Stimulated activated CD8-positive, alpha-beta memory T cell treated with anti-CD3 and anti-CD28 coated beads, Interleukin-12 subunit alpha, Interleukin-12 subunit beta, amount 100 ng/mL, for 24 hours (primary cell): ENCODE results near the gene TCF15.
"Not testable (repeated sequence)": the region's sequence is repeated elsewhere in the genome, so short reads cannot be mapped to it uniquely, and the experiment has no call there.

Experiments used
- DNase-seq: peaks from one replicate; pipeline ENCODE4 v3.0.0-alpha.2; 2020; ENCODE audit errors: extremely low read depth

The TCF15 gene

DNA sequence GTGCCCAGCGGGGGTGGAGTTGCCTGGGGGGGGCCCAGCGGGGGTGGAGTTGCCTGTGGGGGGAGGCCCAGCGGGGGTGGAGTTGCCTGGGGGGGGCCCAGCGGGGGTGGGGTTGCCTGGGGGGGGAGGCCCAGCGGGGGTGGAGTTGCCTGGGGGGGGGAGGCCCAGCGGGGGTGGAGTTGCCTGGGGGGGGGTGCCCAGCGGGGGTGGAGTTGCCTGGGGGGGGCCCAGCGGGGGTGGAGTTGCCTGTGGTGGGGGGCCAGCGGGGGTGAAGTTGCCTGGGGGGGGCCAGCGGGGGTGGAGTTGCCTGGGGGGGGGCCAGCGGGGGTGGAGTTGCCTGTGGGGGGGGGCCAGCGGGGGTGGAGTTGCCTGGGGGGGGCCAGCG, 31.9 kb upstream of the TCF15 start:
- DNase-seq, result not testable (repeated sequence)

DNA sequence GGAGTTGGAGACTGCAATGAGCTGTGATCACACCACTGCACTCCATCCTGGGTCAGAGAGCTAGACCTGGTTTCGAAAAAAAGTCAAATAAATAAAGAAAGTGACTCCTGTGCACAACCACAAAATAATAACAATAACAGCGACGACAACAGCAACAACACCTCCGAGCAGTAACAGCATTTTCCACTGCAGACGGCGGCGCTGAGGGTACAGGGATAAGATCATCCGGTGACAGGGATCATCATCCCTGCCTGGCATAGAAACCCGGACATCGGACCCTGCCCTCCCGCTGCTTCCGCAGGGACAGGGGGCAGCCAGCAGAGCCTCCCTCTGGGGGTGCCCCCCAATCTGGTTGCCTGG, 31.4 kb upstream of the TCF15 start:
- DNase-seq, result no peak

DNA sequence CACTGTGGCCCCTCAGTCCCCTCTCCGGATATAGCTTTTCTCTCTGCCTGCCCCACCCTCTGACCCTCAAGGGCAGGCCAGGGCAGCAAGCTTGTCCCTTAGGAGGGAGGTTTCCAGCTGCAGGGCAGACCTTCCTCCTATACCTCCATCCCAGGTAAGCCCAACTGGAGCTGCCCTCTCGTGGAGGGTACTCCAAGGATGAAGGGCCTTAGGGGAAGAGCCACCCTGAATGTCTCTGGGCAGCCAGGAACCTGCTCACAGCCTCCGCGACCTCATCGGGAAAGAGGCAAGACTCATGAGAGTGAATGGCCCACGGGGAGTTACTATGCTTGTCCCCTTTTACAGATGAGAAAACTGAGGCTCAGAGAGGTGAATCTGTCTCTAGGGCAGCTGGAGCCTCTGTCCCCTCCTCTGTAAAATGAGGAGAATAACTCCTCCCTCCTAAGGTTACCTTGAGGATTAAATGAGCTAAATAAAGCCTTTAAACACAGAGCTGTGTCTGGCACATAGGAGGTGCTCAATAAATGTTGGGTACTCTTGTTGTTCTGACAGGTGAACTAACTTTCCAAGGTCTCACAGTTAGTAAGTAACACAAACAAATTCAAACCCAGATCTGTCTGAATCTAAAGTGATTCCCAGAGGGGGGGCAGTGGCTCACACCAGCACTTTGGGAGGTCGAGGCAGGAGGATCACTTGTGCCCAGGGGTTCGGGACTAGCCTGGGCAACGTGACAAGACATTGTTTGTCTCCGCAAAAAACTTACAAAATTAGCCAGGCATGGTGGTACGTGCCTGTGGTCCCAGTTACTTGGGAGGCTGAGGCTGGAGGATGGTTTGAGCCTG, 30.8 kb upstream of the TCF15 start:
- no peak for DNase-seq

DNA sequence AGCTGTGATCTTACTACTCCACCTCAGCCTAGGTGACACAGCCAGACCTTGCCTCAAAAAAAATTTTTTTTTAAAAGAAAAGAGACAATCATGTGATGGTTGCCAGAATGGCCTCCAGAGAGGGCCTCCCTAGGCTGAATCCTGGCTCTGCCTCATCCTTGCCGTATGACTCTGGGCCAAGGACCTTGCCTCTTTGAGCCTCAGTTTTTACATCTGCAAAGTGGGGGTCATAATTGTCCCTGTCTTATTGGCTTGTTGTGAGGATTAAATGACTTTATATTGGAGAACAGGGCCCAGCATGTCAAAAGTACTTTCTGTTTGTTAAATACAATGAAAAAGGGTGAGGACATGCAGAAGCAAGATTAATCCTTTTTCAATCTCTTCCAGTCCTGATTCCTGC, 28.5 kb upstream of the TCF15 start:
- no peak for DNase-seq

DNA sequence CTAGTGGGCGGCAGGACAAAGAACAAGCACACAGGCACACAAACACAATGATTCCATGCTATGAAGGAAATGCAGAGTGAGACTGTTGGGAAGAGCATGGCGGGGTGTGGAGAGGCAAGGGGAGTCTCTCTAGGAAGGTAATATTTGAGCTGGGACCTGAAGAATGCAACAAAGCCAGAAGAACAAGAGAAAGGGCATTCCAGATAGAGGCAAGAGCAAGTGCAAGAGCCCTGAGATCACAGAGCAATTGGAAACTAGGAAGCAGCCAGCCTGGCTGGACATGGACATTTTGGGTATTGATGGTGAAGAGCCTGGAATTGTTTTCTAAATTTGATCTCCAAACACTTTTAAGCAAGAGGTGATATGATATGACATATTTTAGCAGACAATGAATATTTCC, 27.4 kb upstream of the TCF15 start:
- no peak for DNase-seq

DNA sequence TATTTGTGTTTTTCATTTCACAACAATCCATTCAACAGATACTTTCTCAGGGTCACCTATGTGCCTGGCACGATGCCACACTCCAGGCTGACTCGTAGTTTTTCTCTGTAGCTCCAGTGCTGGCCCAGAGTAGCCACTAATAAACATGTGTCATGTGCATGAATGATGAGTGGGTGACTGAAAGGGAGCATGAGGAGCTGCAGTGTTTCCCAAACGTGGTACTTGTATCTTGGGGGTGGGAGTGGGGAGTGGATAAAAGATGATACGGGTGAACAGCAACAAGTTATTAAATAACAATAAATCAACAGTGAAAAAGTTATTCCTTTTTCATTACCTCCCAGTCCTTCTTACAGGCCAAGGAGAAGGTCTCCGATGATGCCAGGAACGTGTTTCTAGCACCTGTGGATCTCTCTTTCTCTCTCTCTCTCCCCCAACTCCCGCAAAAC, 25.8 kb upstream of the TCF15 start:
- no peak for DNase-seq

DNA sequence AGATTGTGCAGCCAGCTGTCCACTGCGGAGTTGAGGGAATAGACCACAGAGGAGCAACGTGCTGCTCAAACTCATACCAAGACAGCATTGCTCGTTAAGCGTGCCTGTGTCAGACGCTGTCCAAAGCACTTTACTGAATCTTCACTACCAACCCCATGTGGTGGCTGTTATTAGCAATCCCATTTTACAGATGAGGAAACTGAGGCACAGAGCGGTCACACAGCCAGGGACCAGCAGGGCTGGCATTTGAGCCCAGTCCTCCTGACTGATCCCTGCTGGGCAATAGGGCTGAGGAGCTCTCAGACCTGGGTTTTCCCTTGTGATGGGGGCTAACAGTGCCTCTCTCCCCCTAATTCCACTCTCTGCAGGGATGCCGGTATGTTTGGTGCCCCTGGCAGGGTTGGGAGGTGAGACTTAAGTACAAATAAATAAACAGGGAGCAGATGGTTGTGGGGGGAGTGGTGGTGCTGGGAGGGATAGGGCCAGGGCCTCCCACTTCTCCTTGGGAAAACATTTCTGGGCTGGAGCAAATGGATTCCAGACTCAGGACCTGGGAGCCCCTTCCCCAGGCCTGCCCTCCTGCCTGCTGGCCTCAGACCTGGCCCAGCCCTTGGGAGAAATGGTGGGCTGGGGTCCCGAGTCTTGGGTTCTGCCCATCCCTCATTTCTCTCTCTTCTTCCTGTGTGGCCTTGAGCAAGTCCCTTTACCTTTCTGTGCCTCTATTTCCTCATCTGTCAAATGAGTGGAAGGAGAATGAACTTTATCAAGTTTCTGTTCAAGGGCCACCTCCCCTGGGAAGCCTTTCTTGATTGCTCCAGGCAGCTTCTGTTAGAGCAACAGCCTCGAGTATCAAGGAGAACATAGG, 25.2 kb upstream of the TCF15 start:
- DNase-seq, result no peak

DNA sequence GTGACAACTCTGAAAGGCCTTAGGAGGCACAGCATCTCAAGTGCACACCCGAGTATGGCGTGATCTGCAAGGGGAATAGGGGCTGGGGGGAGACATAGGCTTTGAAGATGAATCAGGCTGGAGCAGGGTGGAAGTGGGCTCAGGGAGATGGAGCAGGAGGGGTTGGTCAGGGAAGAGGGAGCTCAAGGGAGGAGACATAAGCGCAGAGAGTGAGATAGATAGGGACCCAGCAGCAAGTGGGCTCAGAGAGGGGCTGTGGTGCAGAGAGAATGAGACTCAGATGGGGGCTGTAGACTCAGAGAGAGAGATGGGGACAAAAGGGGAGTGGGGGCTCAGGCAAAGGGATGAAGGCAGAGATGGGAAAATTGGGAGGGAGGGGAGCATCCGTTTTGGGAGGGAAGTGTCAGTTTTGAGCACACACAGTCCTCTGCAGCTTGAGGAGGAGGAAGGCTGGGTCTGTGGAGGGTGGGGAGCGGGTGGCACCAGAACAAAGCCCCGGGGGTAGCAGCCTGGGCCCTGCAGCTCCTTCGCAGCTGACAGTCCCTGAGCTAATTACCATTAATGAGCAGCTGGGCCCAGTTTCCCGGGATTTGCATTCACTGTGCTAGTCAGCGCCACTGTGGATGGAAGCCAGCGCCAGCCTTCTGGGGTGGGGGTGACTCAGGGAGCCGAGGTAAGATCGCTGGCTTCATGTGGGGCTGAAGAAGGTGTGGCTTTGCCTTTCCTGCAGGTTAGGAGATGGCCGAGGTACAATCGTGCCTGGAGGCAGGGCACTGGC, 24.2 kb upstream of the TCF15 start:
- DNase-seq, result no peak

DNA sequence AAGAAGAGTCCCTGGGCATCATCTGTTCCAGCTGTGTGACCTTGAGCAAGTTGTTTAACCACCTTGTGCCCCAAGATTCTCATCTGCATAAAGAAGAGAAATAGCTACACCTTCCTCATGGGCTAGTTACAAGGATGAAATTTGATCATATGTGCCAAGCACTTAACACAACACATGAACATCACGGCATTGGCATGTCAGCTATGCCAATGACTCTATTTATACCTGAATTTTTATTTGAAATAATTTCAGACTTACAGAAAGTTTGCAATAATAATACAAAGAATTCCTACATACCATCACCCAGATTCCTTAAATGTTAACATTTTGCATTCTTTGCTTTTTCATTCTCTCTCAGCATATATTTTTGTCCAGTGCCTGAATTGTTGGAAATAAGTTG, 21.0 kb upstream of the TCF15 start:
- DNase-seq, result no peak

DNA sequence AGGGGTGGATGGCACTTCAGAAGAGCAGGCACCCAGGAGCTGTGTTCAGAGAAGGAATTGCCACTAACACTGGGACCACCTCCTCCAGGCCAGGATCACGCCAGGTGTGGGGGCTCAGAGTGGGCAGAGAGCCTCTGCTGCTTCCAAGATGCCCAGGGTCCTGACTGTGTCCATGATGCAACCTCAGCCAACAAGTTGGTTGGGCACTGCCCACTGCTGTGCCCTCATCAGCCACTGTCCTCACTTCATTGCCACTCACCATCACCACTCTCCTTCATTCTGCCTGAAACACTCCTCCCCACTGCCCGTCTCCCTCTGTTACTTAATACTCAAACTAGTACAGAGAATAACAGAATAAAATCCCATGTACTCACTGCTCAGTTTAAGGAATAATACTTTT, 16.5 kb upstream of the TCF15 start:
- no peak for DNase-seq

DNA sequence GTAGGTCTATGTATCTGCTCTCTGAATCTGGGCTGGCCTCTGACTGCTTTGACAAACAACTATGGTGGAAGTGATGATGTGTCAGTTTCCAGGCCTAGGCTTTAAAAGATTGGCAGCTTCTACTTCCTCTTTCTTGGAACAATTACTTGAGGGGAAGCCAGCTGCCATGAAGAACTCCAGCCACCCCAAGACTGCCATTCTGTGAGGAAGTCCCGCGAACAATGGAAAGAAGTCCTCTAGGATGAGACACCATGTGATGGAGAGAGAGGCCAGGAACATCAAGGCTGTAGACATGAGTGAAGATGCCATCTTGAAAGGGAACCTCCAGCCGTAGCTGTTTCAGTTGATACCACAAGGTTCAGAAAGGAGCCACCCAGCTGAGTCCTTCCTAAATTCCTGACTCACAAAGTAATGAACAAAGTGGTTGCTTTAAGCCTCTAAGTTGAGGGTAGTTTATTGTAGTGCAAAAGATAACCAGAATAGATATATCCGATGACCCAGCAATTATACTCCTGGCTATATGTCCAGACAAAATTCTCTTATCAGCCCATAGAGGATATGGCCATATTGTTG, 15.3 kb upstream of the TCF15 start:
- no peak for DNase-seq

DNA sequence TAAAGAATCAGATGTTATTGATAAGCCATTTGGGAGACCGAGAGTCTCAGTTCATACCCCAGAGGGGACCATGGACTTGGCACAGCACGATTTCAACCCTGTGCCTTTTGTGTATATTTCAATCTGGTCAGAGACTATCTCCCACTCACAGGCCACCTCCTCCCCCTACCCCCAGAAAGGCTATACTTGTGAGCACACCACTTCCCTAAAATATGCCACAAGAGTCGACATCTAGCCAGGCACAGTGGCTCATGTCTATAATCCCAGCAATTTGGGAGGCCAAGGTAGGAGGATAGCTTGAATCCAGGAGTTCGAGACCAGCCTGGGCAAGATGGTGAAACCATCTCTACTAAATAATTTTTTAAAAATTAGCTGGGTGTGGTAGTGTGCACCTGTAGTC, 13.6 kb upstream of the TCF15 start:
- DNase-seq, result no peak

DNA sequence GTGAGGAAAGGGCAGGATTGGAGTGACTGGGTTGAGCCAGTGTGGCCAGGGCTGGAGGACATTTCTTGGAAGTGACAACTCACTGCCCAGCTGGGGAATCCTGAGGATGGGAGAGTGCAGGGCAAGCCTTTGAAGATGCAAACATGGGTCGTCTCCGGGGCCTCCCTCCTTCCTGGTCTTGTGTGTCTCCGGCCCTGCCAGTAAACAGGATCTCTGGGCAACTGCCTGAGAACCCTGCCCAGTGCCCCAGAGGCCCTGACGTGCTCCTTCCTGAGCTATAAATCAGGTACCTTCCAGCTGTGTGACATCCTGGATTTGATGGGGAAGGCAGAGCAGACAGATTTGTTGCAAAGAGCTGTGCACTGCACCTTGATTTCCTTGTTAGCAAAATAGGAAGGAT, 12.9 kb upstream of the TCF15 start:
- DNase-seq, result no peak

DNA sequence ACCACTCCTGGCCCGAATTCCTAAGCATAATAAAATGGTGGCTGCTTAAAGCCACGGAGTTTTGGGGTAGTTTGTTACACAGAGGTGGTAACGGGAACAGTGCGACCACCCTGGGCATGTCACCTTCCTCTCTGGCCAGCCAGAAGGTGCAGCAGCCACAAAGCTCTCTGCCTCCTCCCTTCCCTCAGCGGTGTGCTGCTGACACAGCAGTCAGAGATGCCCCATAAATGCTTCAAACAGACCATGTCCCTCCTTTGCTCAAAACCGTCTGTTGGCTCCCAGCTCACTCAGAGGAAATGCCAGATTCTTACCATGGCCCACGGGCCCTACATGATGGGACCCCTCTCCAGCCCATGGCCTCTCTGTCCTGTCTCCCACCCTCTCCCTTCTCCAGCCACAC, 12.1 kb upstream of the TCF15 start:
- no peak for DNase-seq

DNA sequence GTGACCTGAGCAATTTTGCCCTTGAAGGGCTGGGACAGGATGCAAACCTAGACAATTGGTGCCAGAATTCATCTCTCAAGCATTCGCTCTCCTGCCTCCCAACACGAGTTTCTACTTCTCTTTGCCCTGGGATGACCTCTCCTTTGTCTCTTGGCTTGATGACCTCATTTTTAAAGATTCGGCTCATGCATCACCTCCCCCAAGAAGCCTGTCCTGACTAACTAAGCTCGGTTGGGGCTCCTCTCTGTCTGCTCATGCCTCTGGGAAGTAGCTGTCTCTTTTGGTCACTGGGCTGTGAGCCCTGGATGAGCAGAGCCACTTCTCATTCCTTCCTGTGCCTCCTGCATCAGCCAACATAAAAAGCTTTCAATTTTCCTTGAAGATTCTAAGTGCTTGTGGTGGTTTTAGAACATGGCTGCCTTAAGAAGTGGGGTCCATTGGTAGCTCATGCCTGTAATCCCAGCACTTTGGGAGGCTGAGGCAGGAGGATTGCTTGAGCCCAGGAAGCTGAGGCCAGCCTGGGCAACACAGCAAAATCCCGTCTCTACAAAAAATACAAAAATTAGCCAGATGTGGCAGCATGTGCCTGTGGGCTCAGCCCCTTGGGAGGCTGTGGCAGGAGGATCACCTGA, 11.1 kb upstream of the TCF15 start:
- no peak for DNase-seq

DNA sequence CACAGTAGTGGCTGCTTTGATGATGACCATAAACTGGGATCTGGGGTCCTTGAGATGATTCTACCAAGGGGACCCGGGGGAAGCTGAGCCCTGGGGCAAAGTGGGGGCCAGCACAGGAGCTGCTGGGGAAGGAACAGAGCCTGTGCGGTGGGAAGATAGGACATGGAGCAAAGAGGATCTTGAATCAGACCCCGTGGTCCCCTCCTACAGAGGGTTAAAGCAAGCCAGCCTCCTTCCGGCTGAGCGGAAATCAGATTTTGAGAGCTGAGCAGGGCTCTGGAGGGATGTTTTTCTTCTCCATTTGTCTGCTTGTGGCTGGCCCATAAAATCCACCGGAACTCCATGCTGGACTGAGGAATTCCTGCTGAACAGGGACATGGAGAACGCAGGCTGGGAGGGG, 10.1 kb upstream of the TCF15 start:
- DNase-seq, result no peak

DNA sequence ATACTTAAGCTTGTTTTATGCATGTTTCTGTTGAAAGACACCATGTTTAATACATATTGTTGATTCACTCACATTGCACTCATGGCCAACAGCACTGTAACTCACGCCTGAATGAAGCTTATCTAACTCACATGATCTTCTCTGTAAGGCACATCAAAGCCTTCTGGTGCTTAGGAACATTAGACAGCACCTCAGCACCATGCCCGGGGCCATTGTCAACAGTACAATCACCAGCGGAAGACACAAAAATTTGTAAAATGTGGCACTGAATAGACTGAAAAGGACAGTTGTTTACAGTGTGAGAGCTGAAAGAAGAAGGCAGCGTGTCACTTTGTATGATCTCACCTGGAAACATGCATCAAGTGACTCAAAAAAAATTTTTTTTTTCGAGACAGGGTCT, 8.9 kb upstream of the TCF15 start:
- no peak for DNase-seq

DNA sequence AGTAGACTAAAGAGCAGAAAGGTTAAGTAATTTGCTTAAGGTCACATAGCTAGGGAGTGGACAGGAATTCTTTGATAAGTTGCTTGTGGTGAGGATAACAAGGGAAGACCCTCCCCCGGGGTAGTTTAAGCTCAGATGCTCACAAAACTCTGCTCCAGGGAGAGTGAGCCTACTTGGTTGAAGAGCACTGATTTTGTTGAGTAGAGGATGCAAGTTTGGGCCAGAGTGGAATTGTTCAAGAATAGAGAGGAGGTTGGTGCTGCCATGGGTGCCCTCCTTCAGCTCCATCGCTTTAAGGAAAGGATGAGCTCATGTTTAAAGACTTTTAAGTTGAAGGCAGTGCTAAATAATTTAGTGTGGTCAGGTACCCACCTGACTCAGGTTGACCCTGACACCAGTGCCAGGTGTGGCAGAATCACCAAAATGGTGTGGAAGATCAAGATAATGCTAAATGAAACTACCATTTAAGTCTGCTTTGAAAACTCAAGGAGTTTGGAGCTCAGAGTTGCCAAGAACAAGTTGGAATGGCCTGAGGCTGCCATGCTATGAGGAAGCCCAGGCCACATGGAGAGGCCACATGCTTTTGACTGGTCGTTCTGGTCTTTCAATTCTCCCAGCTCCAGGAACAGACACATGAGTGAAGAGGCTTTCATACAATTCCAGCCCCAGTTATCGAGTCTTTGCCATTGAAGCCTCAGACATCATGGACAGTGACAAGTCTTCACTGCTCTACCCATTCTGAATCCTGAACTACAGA, 8.0 kb upstream of the TCF15 start:
- no peak for DNase-seq

DNA sequence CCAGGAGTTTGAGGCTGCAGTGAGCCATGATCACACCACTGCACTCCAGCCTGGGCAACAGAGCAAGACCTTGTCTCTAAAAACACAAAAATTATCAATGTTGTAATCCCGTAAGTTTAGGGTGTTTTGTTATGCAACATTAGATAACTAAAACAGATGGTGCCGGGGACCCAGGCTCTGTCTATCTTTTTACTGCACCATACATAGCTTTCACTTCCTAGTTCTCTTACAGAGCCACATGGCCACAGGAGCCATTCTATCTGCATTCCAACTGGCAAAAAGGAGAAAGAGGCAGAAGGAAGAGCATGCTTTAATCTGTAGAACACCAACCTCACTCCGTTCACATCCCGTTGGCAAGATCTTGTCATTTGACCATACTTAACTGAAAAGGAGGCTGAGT, 5.4 kb upstream of the TCF15 start:
- no peak for DNase-seq

DNA sequence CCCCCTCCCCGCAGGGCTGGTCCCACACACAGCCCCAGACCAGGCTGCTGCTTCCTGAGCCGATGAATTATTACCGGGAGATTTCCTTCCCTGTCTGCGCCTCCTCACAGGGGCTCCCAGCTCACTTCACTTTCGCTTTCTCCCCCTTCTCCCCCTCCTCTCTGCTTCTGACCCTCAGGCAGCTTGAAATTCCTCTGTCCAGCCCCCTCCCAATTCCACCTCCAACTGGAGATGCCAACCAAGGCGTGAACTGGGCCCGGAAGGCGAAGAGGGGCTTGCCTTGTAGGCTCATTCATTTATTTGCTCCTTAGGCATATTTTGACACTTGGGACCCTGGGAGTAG, 1.7 kb upstream of the TCF15 start:
- no peak for DNase-seq
